ENCODE results near the gene LRRC45. TPM values are rescaled to one million over a fixed set of nuclear protein-coding genes. Genes with fewer than 3 reads are reported as not detected.

LRRC45 gene
- total and polyA plus RNA-seq, 9 of the 15 experiments (the other 6 are each of a cell fraction or from before 2014, with no cell fraction given): 3.5 to 21.5 (median 11.2) TPM; not detected in 2

GRCh38 chr17:81996232-81996756 lies 26.8 kb upstream of the LRRC45 start:
- peaks cover 10% of the 10 kb centered on the region; the same call in 1 of the 3 replicates for H3K36me3 ChIP-seq (ENCODE audit: control insufficient read depth, insufficient read depth, low read length)
- TF ChIP-seq POLR2H (tag; IDR thresholded peaks at IDR 0.05; ENCODE audit: low read depth): no peak
- 0 out of 2 replicates have a peak, but pooled peaks have one; percentile 10 for TF ChIP-seq RBFOX2 (IDR thresholded peaks at IDR 0.05; ENCODE audit: low read depth, low read length)
- no peak for DNase-seq (ENCODE audit: extremely low read depth in 1 of 4, low spot score in 3 of 4)
- no peaks in the 10 kb centered on the region for H4K20me1 ChIP-seq (replicated peaks; ENCODE audit: control insufficient read depth, insufficient read depth, low read length)
- POLR2A ChIA-PET: interaction anchor here (1.0 kb wide), 1 partner anchor 10 kb away, joined by 3 read pairs; no protein-coding TSS in a partner anchor
- H3K9ac ChIP-seq (ENCODE audit: insufficient read depth in 1 of 2, low read depth in 2 of 2, low read length in 2 of 2): peak overlapping the region in 1 of 2 experiments; percentile 35; a peak in 1 of 4 replicates
- no peaks in the 10 kb centered on the region for H3K27me3 ChIP-seq (ENCODE audit: control insufficient read depth in 2 of 2, insufficient read depth in 2 of 2, low read length in 2 of 2)
- in situ Hi-C loops (cut with MboI): no loop called here
- H3K4me3 ChIP-seq: no peak overlapping the region
- no peak overlapping the region for H2AFZ ChIP-seq (ENCODE audit: low read depth, low read length)
- H3K4me1 ChIP-seq (replicated peaks in 1 of 2; ENCODE audit: control insufficient read depth in 2 of 2, insufficient read depth in 2 of 2, low read length in 2 of 2): peaks cover 0 to 73% of the 10 kb centered on the region in 2 experiments; a peak in 2 of 5 replicates
- intact Hi-C loops (cut with micrococcal nuclease): no loop called here
- no peak for FAIRE-seq
- no peaks in the 10 kb centered on the region for H3K79me2 ChIP-seq (ENCODE audit: control insufficient read depth, insufficient read depth, low read length)
- no peaks in the 10 kb centered on the region for H3K9me3 ChIP-seq (replicated peaks; ENCODE audit: control insufficient read depth, insufficient read depth, low read depth, low read length)
- CTCF ChIA-PET (ENCODE audit: low intra/inter-chr PET ratio): no interaction called here
- 84% methylated on average over 10 of the region's 28 CpGs for WGBS (ENCODE audit: insufficient coverage, low coverage, missing lambda C conversion rate)
- H3K4me2 ChIP-seq (ENCODE audit: insufficient read depth, low read length): no peak overlapping the region
- BruUV-seq (replicated peaks): no TSS peak
- peaks cover 3% of the 10 kb centered on the region for H3K9me1 ChIP-seq (ENCODE audit: control insufficient read depth, insufficient read depth, low read length)
- ATAC-seq: no peak
- H3K27ac ChIP-seq (ENCODE audit: extremely low read depth, low read depth, low read length): no peak overlapping the region

- Histone ChIP-seq H3K9me3 (replicated peaks; ENCODE audit: control insufficient read depth, insufficient read depth, low read depth, low read length) (no peaks in the 10 kb centered on the region), H3K79me2 (ENCODE audit: control insufficient read depth, insufficient read depth, low read length) (no peaks in the 10 kb centered on the region), H3K4me1 (replicated peaks in 1 of 2; ENCODE audit: control insufficient read depth in 2 of 2, insufficient read depth in 2 of 2, low read length in 2 of 2) (peaks cover 0 to 72% of the 10 kb centered on the region in 2 experiments; a peak in 2 of 5 replicates), H3K36me3 (ENCODE audit: control insufficient read depth, insufficient read depth, low read length) (peaks cover 10% of the 10 kb centered on the region; the same call in 1 of the 3 replicates), H3K9me1 (ENCODE audit: control insufficient read depth, insufficient read depth, low read length) (peaks cover 3% of the 10 kb centered on the region), H4K20me1 (replicated peaks; ENCODE audit: control insufficient read depth, insufficient read depth, low read length) (no peaks in the 10 kb centered on the region), H3K9ac (ENCODE audit: insufficient read depth in 1 of 2, low read depth in 2 of 2, low read length in 2 of 2) (peak overlapping the region in 1 of 2 experiments; percentile 20; a peak in 1 of 4 replicates), H3K27ac (ENCODE audit: extremely low read depth, low read depth, low read length) (no peak overlapping the region), H3K27me3 (ENCODE audit: control insufficient read depth in 2 of 2, insufficient read depth in 2 of 2, low read length in 2 of 2) (no peaks in the 10 kb centered on the region), H3K4me3 (no peak overlapping the region), H3K4me2 (ENCODE audit: insufficient read depth, low read length) (no peak overlapping the region), H2AFZ (ENCODE audit: low read depth, low read length) (no peak overlapping the region)
- BruUV-seq (replicated peaks): no TSS peak
- no peak for DNase-seq (ENCODE audit: extremely low read depth in 1 of 4, low spot score in 3 of 4)
- intact Hi-C loops (cut with micrococcal nuclease) (no loop called here), in situ Hi-C loops (cut with MboI) (no loop called here)
- TF ChIP-seq TEAD1 (CRISPR knock-in tag; IDR thresholded peaks at IDR 0.05) (no peak), POLR2G (IDR thresholded peaks at IDR 0.05; ENCODE audit: low read depth, low read length) (0 out of 2 replicates have a peak, but pooled peaks have one; percentile 24)
- no peak for FAIRE-seq
- ChIA-PET CTCF (ENCODE audit: low intra/inter-chr PET ratio) (no interaction called here), POLR2A (interaction anchor here (0.6 to 1.0 kb wide), 4 partner anchors 8 to 176 kb away, joined by 3 to 5 read pairs (median 3); no protein-coding TSS in a partner anchor)
- 88% methylated on average over 26 of the region's 30 CpGs for WGBS (ENCODE audit: insufficient coverage, low coverage, missing lambda C conversion rate)
- no peak; the same call in 2 of the 3 replicates for ATAC-seq
These were observed 26.2 kb upstream of the LRRC45 start for GRCh38 chr17:81996757-81997441.
